ENCODE results near the gene LY6G6C.

DNA sequence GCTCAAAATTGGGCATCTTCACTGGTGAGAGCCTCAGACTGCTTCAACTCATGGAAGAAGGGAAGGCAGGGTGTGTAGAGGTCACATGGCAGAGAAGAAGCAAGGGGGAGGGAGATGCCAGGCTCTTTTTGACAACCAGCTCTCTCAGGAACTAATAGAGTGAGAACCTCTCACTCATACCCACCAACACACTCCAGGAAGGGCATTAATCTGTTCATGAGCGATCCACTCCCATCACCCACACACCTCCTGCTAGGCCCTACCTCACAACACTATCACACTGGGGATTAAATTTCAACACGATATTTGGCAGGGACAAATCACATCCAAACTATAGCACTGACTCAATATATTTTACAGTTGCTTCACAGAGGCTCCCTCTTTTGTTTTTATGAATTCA is 20.3 kb upstream of the LY6G6C start:
- TF ChIP-seq CTCF (conservative IDR thresholded peaks at IDR 0.05; ENCODE audit: low read depth, low read length), result no peak
- TF ChIP-seq EZH2 (IDR thresholded peaks at IDR 0.05; ENCODE audit: borderline replicate concordance, low read depth, low read length, poor library complexity, severe bottlenecking), result no peak
